B cell (primary cell): ENCODE measurements around the gene ATP5ME.

Experiments used
- CTCF ChIP-seq: fragments of 200-600 bp; IDR thresholded peaks from one replicate; pipeline ENCODE4 v1.8.0; 2022; ENCODE audit warnings: antibody characterized with exemption, mild to moderate bottlenecking
- EZH2 ChIP-seq: IDR thresholded peaks from 2 replicates; pipeline ENCODE4 v1.6.1; 2012; ENCODE audit warnings: borderline replicate concordance, low read depth, mild to moderate bottlenecking, moderate library complexity, low read length; ENCODE audit not compliant: insufficient read depth, poor library complexity, severe bottlenecking

GRCh38 chr4:649293-649625, 24.8 kb downstream of the ATP5ME start:
- no peak for TF ChIP-seq CTCF
- TF ChIP-seq EZH2, result no peak
